Endothelial cell of umbilical vein (primary cell): ENCODE data around the gene TXNRD2. TPM values are rescaled to one million over a fixed set of nuclear protein-coding genes. Genes with fewer than 3 reads are reported as not detected.

Experiments
- BruUV-seq: library from RNA; stranded (reverse); fragments of 400-500 nt; replicated peaks from 2 replicates; lab custom pipeline; 2021; lab: Mats Ljungman, UMichigan
- CTCF ChIA-PET: fragments of 300-600, 350-600 bp; sonication (Branson Sonifier 250); formaldehyde crosslinking; loops from one replicate; lab custom pipeline; 2021; ENCODE audit warnings: antibody characterized with exemption, inconsistent platforms; lab: Charles Lee
- POLR2A ChIA-PET: fragments of 300-600, 350-600 bp; sonication (Branson Sonifier 250); formaldehyde crosslinking; loops from one replicate; lab custom pipeline; 2021; ENCODE audit warnings: antibody characterized with exemption, inconsistent platforms; lab: Charles Lee
- DNase-seq: peaks from one replicate; pipeline ENCODE4 v3.0.0-alpha.2; 2011; ENCODE audit warnings: low read depth, low spot score
- FAIRE-seq: peaks from 2 replicates; lab custom pipeline; 2011; peaks lifted over from hg19 to GRCh38; lab: Jason Lieb, UNC
- H2AFZ ChIP-seq: 2 replicates; pipeline ENCODE4 v1.6.0; 2012; ENCODE audit warnings: low read depth, low read length, control low read depth, inconsistent platforms
- H3K27ac ChIP-seq: 2 replicates; pipeline ENCODE4 v1.5.1; 2011; ENCODE audit warnings: low read depth, mild to moderate bottlenecking, control low read depth, low read length, moderate library complexity; ENCODE audit not compliant: insufficient read depth
- H3K27me3 ChIP-seq, 2 experiments: 2 replicates each; pipeline versions ENCODE4 v1.6.0 to v1.6.1; 2011; ENCODE audit warnings: low read length in 2 of 2, mixed read lengths in 1 of 2; ENCODE audit not compliant: control insufficient read depth in 2 of 2, insufficient read depth in 2 of 2
- H3K36me3 ChIP-seq, 2 experiments: 2 replicates in 1 of 2; 3 replicates in 1 of 2; pipeline ENCODE4 v1.5.1; 2011; ENCODE audit warnings: low read length in 2 of 2, mild to moderate bottlenecking in 1 of 2, moderate library complexity in 1 of 2; ENCODE audit not compliant: control insufficient read depth in 2 of 2, insufficient read depth in 2 of 2; ENCODE audit errors: extremely low read depth in 1 of 2
- H3K4me1 ChIP-seq: 3 replicates; pipeline ENCODE4 v1.5.1; 2011; ENCODE audit warnings: mild to moderate bottlenecking, low read length; ENCODE audit not compliant: control insufficient read depth, insufficient read depth; ENCODE audit errors: extremely low read depth
- H3K4me2 ChIP-seq: 2 replicates; pipeline ENCODE4 v1.6.1; 2011; ENCODE audit warnings: low read length, control low read depth, mixed read lengths; ENCODE audit not compliant: insufficient read depth
- H3K4me3 ChIP-seq, 3 experiments: fragments of 200-600 bp in 1 of 3; sonication (generic), shearing (Covaris generic) in 1 of 3; replicated peaks in 1 of 3; 2 replicates each; pipeline ENCODE4 v1.5.1; 2011 to 2016; ENCODE audit warnings: control low read depth in 3 of 3, low read length in 3 of 3, mild to moderate bottlenecking in 2 of 3, inconsistent platforms in 1 of 3, low read depth in 1 of 3, moderate library complexity in 1 of 3; ENCODE audit not compliant: insufficient read depth in 1 of 3
- H3K79me2 ChIP-seq: 2 replicates; pipeline ENCODE4 v1.6.0; 2012; ENCODE audit warnings: low read length, inconsistent platforms; ENCODE audit not compliant: control insufficient read depth, insufficient read depth
- H3K9ac ChIP-seq: replicated peaks from 2 replicates; pipeline ENCODE3; 2011; ENCODE audit warnings: low read length, control low read depth; ENCODE audit not compliant: insufficient read depth; ENCODE audit errors: extremely low read depth
- H3K9me1 ChIP-seq: replicated peaks from 3 replicates; pipeline ENCODE4 v1.6.0; 2011; ENCODE audit warnings: mild to moderate bottlenecking, low read length; ENCODE audit not compliant: control insufficient read depth, insufficient read depth; ENCODE audit errors: extremely low read depth
- H3K9me3 ChIP-seq: replicated peaks from 2 replicates; pipeline ENCODE4 v1.5.1; 2012; ENCODE audit warnings: low read length, inconsistent platforms; ENCODE audit not compliant: control insufficient read depth, insufficient read depth
- H4K20me1 ChIP-seq: replicated peaks from 2 replicates; pipeline ENCODE3; 2011; ENCODE audit warnings: mild to moderate bottlenecking, low read length; ENCODE audit not compliant: control insufficient read depth, insufficient read depth; ENCODE audit errors: extremely low read depth
- EZH2 ChIP-seq: IDR thresholded peaks from 2 replicates; pipeline ENCODE4 v1.6.1; 2012; ENCODE audit warnings: borderline replicate concordance, low read depth, mild to moderate bottlenecking, moderate library complexity, low read length, inconsistent platforms; ENCODE audit not compliant: severe bottlenecking
- FOS ChIP-seq: IDR thresholded peaks from 2 replicates; pipeline ENCODE4 v1.6.1; 2011; ENCODE audit warnings: mild to moderate bottlenecking, low read length, moderate library complexity, borderline replicate concordance; ENCODE audit not compliant: insufficient read depth
- GATA2 ChIP-seq: IDR thresholded peaks from 2 replicates; pipeline ENCODE4 v1.7.0; 2011; ENCODE audit warnings: low read depth, mild to moderate bottlenecking, moderate library complexity, mixed read lengths, low read length; ENCODE audit not compliant: insufficient read length, insufficient read depth
- JUN ChIP-seq: IDR thresholded peaks from 2 replicates; pipeline ENCODE4 v1.6.1; 2011; ENCODE audit warnings: borderline replicate concordance, low read depth; ENCODE audit not compliant: insufficient read length, insufficient read depth
- MYC ChIP-seq: IDR thresholded peaks from one replicate; pipeline ENCODE4 v1.6.1; 2011; ENCODE audit warnings: mild to moderate bottlenecking, low read depth, low read length
- POLR2A ChIP-seq: IDR thresholded peaks from 2 replicates; pipeline ENCODE4 v1.6.1; 2012; ENCODE audit warnings: low read depth, mild to moderate bottlenecking, control low read depth, low read length
- POLR2AphosphoS5 ChIP-seq: IDR thresholded peaks from 2 replicates; pipeline ENCODE4 v1.6.1; 2012; ENCODE audit warnings: low read depth, mild to moderate bottlenecking, control low read depth, low read length, moderate library complexity; ENCODE audit not compliant: insufficient read depth
- dilution Hi-C: fragments of 300-500 bp; cut with MboI; formaldehyde crosslinking; loops from one replicate; pipeline ENCODE4 v1.15.0; 2019; ENCODE audit warnings: low sequenced_read_pairs; ENCODE audit not compliant: extremely low pct_ligation_motif_present
- intact Hi-C: fragments of 100-400 bp; cut with micrococcal nuclease; formaldehyde crosslinking; loops from one replicate; pipeline ENCODE4 v1.10.0; 2022
- polyA plus RNA-seq, 4 experiments: library from polyadenylated mRNA; depleted of rRNA in 3 of 4; stranded (reverse) in 3 of 4; unstranded in 1 of 4; fragments of >200 nt; gene quantifications; 2 replicates each; pipeline versions ENCODE4 v1.2.1 to v1.2.3, GENCODE V29; 2011 to 2012; ENCODE audit warnings: missing spikeins in 1 of 4
- total RNA-seq: library from RNA; stranded (reverse); gene quantifications from 2 replicates; pipeline ENCODE4 v1.2.3, GENCODE V29; 2021
- TF ChIP-seq, protein P1 (sequence below), 2 donors: IDR thresholded peaks; 1 replicate in 1 of 2; 2 replicates in 1 of 2; pipeline ENCODE4 v1.5.1; 2011; ENCODE audit warnings: low read length in 2 of 2, mild to moderate bottlenecking in 2 of 2, moderate library complexity in 2 of 2, control low read depth in 1 of 2, inconsistent platforms in 1 of 2, low read depth in 1 of 2; ENCODE audit not compliant: insufficient read depth in 1 of 2; ENCODE audit errors: extremely low read depth in 1 of 2
- TF ChIP-seq, protein P2 (sequence below): IDR thresholded peaks from 2 replicates; pipeline ENCODE4 v1.6.1; 2011; ENCODE audit not compliant: insufficient read depth, insufficient read length

TXNRD2 gene
- total and polyA plus RNA-seq, 2 donors (not counting 3 experiments of a cell fraction or from before 2014, with no cell fraction given) = 211 to 440 TPM

GRCh38 chr22:19990609-19991394 lies 49.2 kb upstream of the TXNRD2 start:
- Histone ChIP-seq H2AFZ (no peak overlapping the region), H3K4me1 (peaks cover 6% of the 10 kb centered on the region), H4K20me1 (no peaks in the 10 kb centered on the region), H3K27ac (no peak overlapping the region), H3K9me1 (no peaks in the 10 kb centered on the region), H3K9ac (no peak overlapping the region), H3K79me2 (peaks cover 3% of the 10 kb centered on the region), H3K4me2 (no peak overlapping the region), H3K27me3 (no peaks in the 10 kb centered on the region), H3K36me3 (no peaks in the 10 kb centered on the region), H3K9me3 (no peaks in the 10 kb centered on the region), H3K4me3 (no peak overlapping the region)
- BruUV-seq = no TSS peak
- no peak for TF ChIP-seq FOS
- TF ChIP-seq MYC = no peak
- TF ChIP-seq EZH2 = no peak
- TF ChIP-seq, protein P1, sequence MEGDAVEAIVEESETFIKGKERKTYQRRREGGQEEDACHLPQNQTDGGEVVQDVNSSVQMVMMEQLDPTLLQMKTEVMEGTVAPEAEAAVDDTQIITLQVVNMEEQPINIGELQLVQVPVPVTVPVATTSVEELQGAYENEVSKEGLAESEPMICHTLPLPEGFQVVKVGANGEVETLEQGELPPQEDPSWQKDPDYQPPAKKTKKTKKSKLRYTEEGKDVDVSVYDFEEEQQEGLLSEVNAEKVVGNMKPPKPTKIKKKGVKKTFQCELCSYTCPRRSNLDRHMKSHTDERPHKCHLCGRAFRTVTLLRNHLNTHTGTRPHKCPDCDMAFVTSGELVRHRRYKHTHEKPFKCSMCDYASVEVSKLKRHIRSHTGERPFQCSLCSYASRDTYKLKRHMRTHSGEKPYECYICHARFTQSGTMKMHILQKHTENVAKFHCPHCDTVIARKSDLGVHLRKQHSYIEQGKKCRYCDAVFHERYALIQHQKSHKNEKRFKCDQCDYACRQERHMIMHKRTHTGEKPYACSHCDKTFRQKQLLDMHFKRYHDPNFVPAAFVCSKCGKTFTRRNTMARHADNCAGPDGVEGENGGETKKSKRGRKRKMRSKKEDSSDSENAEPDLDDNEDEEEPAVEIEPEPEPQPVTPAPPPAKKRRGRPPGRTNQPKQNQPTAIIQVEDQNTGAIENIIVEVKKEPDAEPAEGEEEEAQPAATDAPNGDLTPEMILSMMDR (IDR thresholded peaks at IDR 0.05; ENCODE audit: extremely low read depth in 1 of 2, insufficient read depth in 1 of 2, low read depth in 1 of 2, low read length in 2 of 2) = no peak
- no peak for TF ChIP-seq JUN
- no peak for TF ChIP-seq POLR2AphosphoS5
- TF ChIP-seq POLR2A = no peak
- TF ChIP-seq, protein P2, sequence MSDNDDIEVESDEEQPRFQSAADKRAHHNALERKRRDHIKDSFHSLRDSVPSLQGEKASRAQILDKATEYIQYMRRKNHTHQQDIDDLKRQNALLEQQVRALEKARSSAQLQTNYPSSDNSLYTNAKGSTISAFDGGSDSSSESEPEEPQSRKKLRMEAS = no peak
- TF ChIP-seq GATA2 = no peak
- dilution Hi-C loops (no loop called here), intact Hi-C loops (no loop called here)
- no peak for FAIRE-seq
- ChIA-PET POLR2A (no interaction called here), CTCF (interaction anchor here (1.7 to 2.5 kb wide), 3 partner anchors 10 to 25 kb away, joined by 4 to 9 read pairs (median 5); no protein-coding TSS in a partner anchor)
- no peak for DNase-seq
